Mesenchymal stem cell (in vitro differentiated cells and primary cell): ENCODE data around the gene ASF1A.

ENCODE experiments used
- DNase-seq: peaks from one replicate; pipeline ENCODE4 v3.0.0-alpha.2; 2013
- H2AFZ ChIP-seq: one replicate; pipeline ENCODE4 v1.6.1; 2013; ENCODE audit warnings: low read depth, mild to moderate bottlenecking, control low read depth, inconsistent platforms, low read length, moderate library complexity
- H2AK5ac ChIP-seq: 2 replicates; pipeline ENCODE4 v1.6.1; 2013; ENCODE audit warnings: low read length, moderate library complexity, mild to moderate bottlenecking, inconsistent platforms; ENCODE audit not compliant: severe bottlenecking
- H2BK120ac ChIP-seq: one replicate; pipeline ENCODE4 v1.6.1; 2013; ENCODE audit warnings: low read depth, mild to moderate bottlenecking, inconsistent platforms, low read length, moderate library complexity
- H2BK12ac ChIP-seq, 2 experiments: one replicate each; pipeline ENCODE4 v1.6.1; 2013; ENCODE audit warnings: inconsistent platforms in 2 of 2, low read length in 2 of 2, mild to moderate bottlenecking in 2 of 2, moderate library complexity in 2 of 2, control low read depth in 1 of 2
- H2BK15ac ChIP-seq: one replicate; pipeline ENCODE4 v1.6.1; 2013; ENCODE audit warnings: mild to moderate bottlenecking, low read depth, inconsistent platforms; ENCODE audit not compliant: poor library complexity, severe bottlenecking
- H2BK5ac ChIP-seq: 2 replicates; pipeline ENCODE4 v1.6.1; 2013; ENCODE audit warnings: low read depth, mild to moderate bottlenecking, low read length, control low read depth, inconsistent platforms; ENCODE audit not compliant: poor library complexity, severe bottlenecking
- H3K14ac ChIP-seq, 2 experiments: one replicate each; pipeline ENCODE4 v1.6.1; 2013; ENCODE audit warnings: inconsistent platforms in 2 of 2, low read length in 2 of 2, control low read depth in 1 of 2, mild to moderate bottlenecking in 1 of 2, moderate library complexity in 1 of 2
- H3K18ac ChIP-seq, 2 experiments: one replicate each; pipeline ENCODE4 v1.6.1; 2013; ENCODE audit warnings: inconsistent platforms in 2 of 2, low read length in 2 of 2, control low read depth in 1 of 2, low read depth in 1 of 2, mild to moderate bottlenecking in 1 of 2
- H3K23ac ChIP-seq, 2 experiments: one replicate each; pipeline ENCODE4 v1.6.1; 2013; ENCODE audit warnings: inconsistent platforms in 2 of 2, low read length in 2 of 2, mild to moderate bottlenecking in 2 of 2, moderate library complexity in 2 of 2, control low read depth in 1 of 2
- H3K27ac ChIP-seq: 2 replicates; pipeline ENCODE4 v1.5.1; 2013; ENCODE audit warnings: mild to moderate bottlenecking, moderate library complexity, low read length, control low read depth, inconsistent platforms; ENCODE audit not compliant: poor library complexity, severe bottlenecking
- H3K27me3 ChIP-seq, 2 experiments: 2 replicates each; pipeline versions ENCODE4 v1.6.1 to v1.7.0; 2013; ENCODE audit warnings: low read length in 2 of 2, mild to moderate bottlenecking in 2 of 2, moderate library complexity in 2 of 2, control low read depth in 1 of 2, inconsistent platforms in 1 of 2; ENCODE audit not compliant: control insufficient read depth in 1 of 2, insufficient read depth in 1 of 2
- H3K36me3 ChIP-seq, 2 experiments: 2 replicates each; pipeline versions ENCODE4 v1.6.1 to v1.7.0; 2013; ENCODE audit warnings: low read length in 2 of 2, control low read depth in 1 of 2, inconsistent platforms in 1 of 2, low read depth in 1 of 2, mild to moderate bottlenecking in 1 of 2; ENCODE audit not compliant: insufficient read depth in 2 of 2, control insufficient read depth in 1 of 2
- H3K4ac ChIP-seq, 2 experiments: one replicate each; pipeline ENCODE4 v1.6.1; 2013; ENCODE audit warnings: inconsistent platforms in 2 of 2, low read length in 2 of 2, mild to moderate bottlenecking in 2 of 2, moderate library complexity in 2 of 2, control low read depth in 1 of 2, low read depth in 1 of 2
- H3K4me1 ChIP-seq: 2 replicates; pipeline ENCODE4 v1.6.1; 2013; ENCODE audit warnings: low read depth, low read length, control low read depth; ENCODE audit not compliant: control insufficient read depth, insufficient read depth
- H3K4me2 ChIP-seq: 2 replicates; pipeline ENCODE4 v1.6.1; 2013; ENCODE audit warnings: low read length, mild to moderate bottlenecking, inconsistent platforms; ENCODE audit not compliant: poor library complexity, severe bottlenecking
- H3K4me3 ChIP-seq, 2 experiments: 2 replicates each; pipeline versions ENCODE4 v1.5.1 to v1.7.0; 2013; ENCODE audit warnings: low read length in 2 of 2, mild to moderate bottlenecking in 2 of 2, control low read depth in 1 of 2, low read depth in 1 of 2; ENCODE audit not compliant: insufficient read depth in 1 of 2
- H3K79me1 ChIP-seq: replicated peaks from 2 replicates; pipeline ENCODE4 v1.6.1; 2013; ENCODE audit warnings: mild to moderate bottlenecking, control low read depth, low read length, inconsistent platforms; ENCODE audit not compliant: poor library complexity, severe bottlenecking
- H3K9ac ChIP-seq: 2 replicates; pipeline ENCODE4 v1.7.0; 2013; ENCODE audit warnings: mild to moderate bottlenecking, low read length, moderate library complexity
- H3K9me3 ChIP-seq: 2 replicates; pipeline ENCODE4 v1.7.0; 2013; ENCODE audit warnings: mild to moderate bottlenecking, low read length; ENCODE audit not compliant: control insufficient read depth
- H4K8ac ChIP-seq: one replicate; pipeline ENCODE4 v1.6.1; 2013; ENCODE audit warnings: inconsistent platforms, mild to moderate bottlenecking, low read length, moderate library complexity
- H4K91ac ChIP-seq: one replicate; pipeline ENCODE4 v1.6.1; 2013; ENCODE audit warnings: mild to moderate bottlenecking, low read length, inconsistent platforms
- WGBS: methylation state at CpG from one replicate; pipeline ENCODE4 v1.1.7; 2013; ENCODE audit warnings: mixed read lengths; 5-methylcytosine and 5-hydroxymethylcytosine counted together

ASF1A gene

DNA sequence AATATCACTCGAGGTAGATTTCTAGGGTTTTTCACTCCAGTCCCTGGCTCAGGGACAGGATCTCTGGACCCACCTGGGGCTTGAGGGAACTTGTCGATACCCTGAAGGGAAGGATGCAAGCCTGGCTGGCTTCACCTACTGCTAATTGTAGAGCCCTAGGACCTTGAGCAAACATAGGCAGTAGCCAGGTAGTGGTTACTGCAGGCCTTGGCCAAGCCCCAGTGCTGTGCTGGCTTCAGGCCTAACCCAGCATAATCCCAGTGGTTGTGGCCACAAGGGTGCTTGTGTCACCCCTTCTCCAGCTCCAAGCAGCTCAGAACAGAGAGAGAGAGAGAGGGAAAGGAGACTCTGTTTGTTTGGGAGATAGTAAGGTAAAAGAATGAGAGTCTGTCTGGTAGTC, 46.8 kb downstream of the ASF1A start:
- peaks cover 20% of the 10 kb centered on the region for H3K79me1 ChIP-seq
- H2BK120ac ChIP-seq: no peak overlapping the region
- H3K4me2 ChIP-seq: no peak overlapping the region
- WGBS: 98% methylated on average over 2 of the region's 2 CpGs
- H2BK5ac ChIP-seq: no peak overlapping the region
- no peak overlapping the region for H3K27ac ChIP-seq
- H2AFZ ChIP-seq: no peak overlapping the region
- H3K9ac ChIP-seq: no peak overlapping the region
- H4K8ac ChIP-seq: no peak overlapping the region
- no peak overlapping the region for H2BK12ac ChIP-seq
- H3K36me3 ChIP-seq: no peaks in the 10 kb centered on the region
- H2AK5ac ChIP-seq: no peak overlapping the region
- H2BK15ac ChIP-seq: no peak overlapping the region
- no peak overlapping the region for H4K91ac ChIP-seq
- no peaks in the 10 kb centered on the region for H3K4me1 ChIP-seq
- H3K4me3 ChIP-seq: no peak overlapping the region
- no peak overlapping the region for H3K14ac ChIP-seq
- peaks cover 9% of the 10 kb centered on the region for H3K9me3 ChIP-seq
- DNase-seq: no peak
- no peaks in the 10 kb centered on the region for H3K27me3 ChIP-seq
- H3K23ac ChIP-seq: no peak overlapping the region
- H3K18ac ChIP-seq: no peak overlapping the region
- no peak overlapping the region for H3K4ac ChIP-seq

DNA sequence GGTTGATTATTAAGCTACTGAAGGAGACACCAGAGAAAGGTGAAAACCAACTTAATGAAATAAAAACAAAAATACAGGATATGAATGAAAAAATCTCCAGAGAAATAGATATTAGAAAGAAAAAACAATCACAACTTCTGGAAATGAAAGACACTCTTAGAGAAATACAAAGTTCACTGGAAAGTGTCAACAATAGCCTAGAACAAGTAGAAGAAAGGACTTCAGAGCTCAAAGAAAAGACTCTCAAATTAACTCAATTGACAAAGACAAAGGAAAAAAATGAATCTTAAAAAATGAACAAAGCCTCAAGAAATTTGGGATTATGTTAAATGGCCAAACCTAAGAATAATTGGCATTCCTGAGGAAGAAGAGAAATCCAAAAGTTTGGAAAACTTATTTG, 51.3 kb downstream of the ASF1A start:
- Histone ChIP-seq H3K18ac (no peak overlapping the region), H4K8ac (no peak overlapping the region), H2BK120ac (no peak overlapping the region), H3K36me3 (no peaks in the 10 kb centered on the region), H3K4ac (no peak overlapping the region), H3K79me1 (peaks cover 3% of the 10 kb centered on the region), H2BK5ac (no peak overlapping the region), H3K4me2 (no peak overlapping the region), H3K4me3 (no peak overlapping the region), H2BK12ac (no peak overlapping the region), H2BK15ac (no peak overlapping the region), H2AK5ac (no peak overlapping the region), H3K23ac (no peak overlapping the region), H3K27ac (no peak overlapping the region), H3K14ac (no peak overlapping the region), H3K27me3 (no peaks in the 10 kb centered on the region), H2AFZ (no peak overlapping the region), H3K4me1 (no peaks in the 10 kb centered on the region), H4K91ac (no peak overlapping the region), H3K9ac (no peak overlapping the region), H3K9me3 (peaks cover 9% of the 10 kb centered on the region)
- no peak for DNase-seq

DNA sequence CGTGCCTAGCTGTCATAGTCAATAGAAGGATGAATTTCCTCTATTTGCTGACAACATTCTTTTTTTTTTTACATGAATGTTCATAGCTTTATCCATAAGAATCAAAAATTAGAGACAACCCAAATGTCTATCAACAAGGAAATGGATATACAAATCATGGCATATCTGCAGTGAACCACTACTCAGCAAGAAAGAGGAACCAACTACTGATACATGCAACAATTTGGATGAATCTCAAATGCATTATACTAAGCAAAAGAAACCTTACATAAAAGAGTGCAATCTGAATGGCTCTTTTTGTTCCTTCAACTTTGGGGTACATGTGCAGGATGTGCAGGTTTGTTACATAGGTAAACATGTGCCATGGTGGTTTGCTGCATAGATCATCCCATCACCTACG, 58.7 kb downstream of the ASF1A start:
- H3K4me3 ChIP-seq: no peak overlapping the region
- WGBS: 60% methylated on average over 2 of the region's 2 CpGs

DNA sequence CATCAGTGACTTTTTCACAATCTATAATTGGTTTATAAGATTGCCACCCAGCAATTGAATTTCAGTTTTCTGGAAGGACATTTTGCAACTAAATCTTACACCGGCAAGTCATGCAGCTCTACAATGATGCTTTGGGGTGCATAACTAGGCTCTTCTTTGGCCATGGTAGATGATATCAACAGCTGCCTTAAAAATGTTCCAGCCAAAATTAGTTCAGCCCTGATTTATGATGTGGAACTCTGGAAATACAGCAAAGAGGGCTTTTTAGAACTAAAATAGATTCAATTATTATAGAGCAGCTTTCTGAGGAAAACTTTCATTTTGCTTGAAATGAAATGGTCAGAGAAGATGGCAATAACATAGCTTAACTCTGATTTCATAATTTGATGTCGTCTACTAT, 59.4 kb downstream of the ASF1A start:
- no peak overlapping the region for H3K4ac ChIP-seq
- H2AFZ ChIP-seq: no peak overlapping the region
- H3K4me1 ChIP-seq: no peaks in the 10 kb centered on the region
- no peak overlapping the region for H2AK5ac ChIP-seq
- no peaks in the 10 kb centered on the region for H3K9me3 ChIP-seq
- no peak for DNase-seq
- no peak overlapping the region for H3K27ac ChIP-seq
- no peak overlapping the region for H3K23ac ChIP-seq
- H3K36me3 ChIP-seq: no peaks in the 10 kb centered on the region
- H2BK15ac ChIP-seq: no peak overlapping the region
- H2BK12ac ChIP-seq: no peak overlapping the region
- no peak overlapping the region for H3K9ac ChIP-seq
- WGBS: 100% methylated on average over 1 of the region's 2 CpGs
- H4K91ac ChIP-seq: no peak overlapping the region
- peaks cover 4% of the 10 kb centered on the region for H3K79me1 ChIP-seq
- no peaks in the 10 kb centered on the region for H3K27me3 ChIP-seq
- H2BK5ac ChIP-seq: no peak overlapping the region
- no peak overlapping the region for H3K4me2 ChIP-seq
- H4K8ac ChIP-seq: no peak overlapping the region
- no peak overlapping the region for H3K18ac ChIP-seq
- no peak overlapping the region for H3K14ac ChIP-seq
- no peak overlapping the region for H3K4me3 ChIP-seq
- no peak overlapping the region for H2BK120ac ChIP-seq

More for the DNA sequence above, 58.7 kb downstream of the ASF1A start:
- Histone ChIP-seq H3K18ac (no peak overlapping the region), H3K23ac (no peak overlapping the region), H3K36me3 (no peaks in the 10 kb centered on the region), H2BK12ac (no peak overlapping the region), H4K8ac (no peak overlapping the region), H3K27ac (no peak overlapping the region), H2AK5ac (no peak overlapping the region), H3K14ac (no peak overlapping the region), H2BK5ac (no peak overlapping the region), H2BK120ac (no peak overlapping the region), H4K91ac (no peak overlapping the region), H3K4me2 (no peak overlapping the region), H2BK15ac (no peak overlapping the region), H3K4me1 (no peaks in the 10 kb centered on the region), H3K27me3 (no peaks in the 10 kb centered on the region), H3K9ac (no peak overlapping the region), H2AFZ (no peak overlapping the region), H3K79me1 (peaks cover 4% of the 10 kb centered on the region), H3K4ac (no peak overlapping the region), H3K9me3 (no peaks in the 10 kb centered on the region)
- DNase-seq: no peak
